HAP-1 (cell line): ENCODE data around the gene RFC1.
"Not testable (repeated sequence)": the region's sequence is repeated elsewhere in the genome, so short reads cannot be mapped to it uniquely, and the experiment has no call there.

Source experiments
- DNase-seq, 2 experiments: peaks; one replicate each; pipeline ENCODE4 v3.0.0-alpha.2; 2016 to 2020; ENCODE audit warnings: low spot score in 2 of 2
- H3K27me3 ChIP-seq: fragments of 250-450 bp; sonication (Bioruptor Pico); 2 replicates; pipeline ENCODE4 v1.5.1; 2020; ENCODE audit warnings: low read depth, mild to moderate bottlenecking, moderate library complexity
- H3K36me3 ChIP-seq: fragments of 250-450 bp; sonication (Bioruptor Pico); replicated peaks from 2 replicates; pipeline ENCODE4 v1.5.1; 2020; ENCODE audit warnings: mild to moderate bottlenecking
- H3K4me1 ChIP-seq: fragments of 250-450 bp; sonication (Bioruptor Pico); 2 replicates; pipeline ENCODE4 v1.5.1; 2020; ENCODE audit warnings: mild to moderate bottlenecking
- H3K4me3 ChIP-seq: fragments of 250-450 bp; sonication (Bioruptor Pico); 2 replicates; pipeline ENCODE4 v1.5.1; 2020; ENCODE audit warnings: mild to moderate bottlenecking, moderate library complexity
- H3K9me3 ChIP-seq: fragments of 250-450 bp; sonication (Bioruptor Pico); 2 replicates; pipeline ENCODE4 v1.5.1; 2020; ENCODE audit warnings: mild to moderate bottlenecking, moderate library complexity
- in situ Hi-C: fragments of 300-500 bp; cut with MboI; formaldehyde crosslinking; loops from 3 replicates; pipeline ENCODE4 v1.14.3; 2020; ENCODE audit warnings: low sequenced_read_pairs, inconsistent platforms, mixed read lengths

RFC1 gene

GRCh38 chr4:39277661-39278060, 88.5 kb downstream of the RFC1 start:
- H3K9me3 ChIP-seq, H3K27me3 ChIP-seq, DNase-seq, H3K4me3 ChIP-seq, H3K36me3 ChIP-seq, H3K4me1 ChIP-seq, in situ Hi-C loops: not testable (repeated sequence)

DNA sequence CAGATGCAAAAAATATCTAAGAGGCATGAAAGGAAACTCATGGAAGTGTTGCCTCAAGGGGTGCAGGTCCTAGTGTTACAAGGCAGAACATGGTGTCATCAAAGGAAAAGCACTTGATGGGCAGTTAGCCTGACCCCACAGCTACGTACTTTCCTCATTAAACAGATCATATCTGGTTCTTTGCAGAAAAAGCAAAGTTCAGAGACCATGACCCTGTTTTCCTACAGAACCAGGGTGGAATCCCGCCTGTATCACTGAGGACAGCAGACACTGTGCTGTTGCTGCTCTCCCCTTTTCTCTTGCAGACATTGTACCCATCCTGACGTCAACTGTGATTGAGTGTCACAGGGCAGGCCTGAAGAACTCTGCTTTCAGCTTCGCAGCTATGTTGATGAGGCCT, 91.7 kb downstream of the RFC1 start:
- no peaks in the 10 kb centered on the region for H3K4me1 ChIP-seq
- DNase-seq = no peak
- in situ Hi-C loops = no loop called here
- no peaks in the 10 kb centered on the region for H3K9me3 ChIP-seq
- H3K4me3 ChIP-seq = no peak overlapping the region
- H3K36me3 ChIP-seq = peaks cover 10% of the 10 kb centered on the region
- H3K27me3 ChIP-seq = no peaks in the 10 kb centered on the region

DNA sequence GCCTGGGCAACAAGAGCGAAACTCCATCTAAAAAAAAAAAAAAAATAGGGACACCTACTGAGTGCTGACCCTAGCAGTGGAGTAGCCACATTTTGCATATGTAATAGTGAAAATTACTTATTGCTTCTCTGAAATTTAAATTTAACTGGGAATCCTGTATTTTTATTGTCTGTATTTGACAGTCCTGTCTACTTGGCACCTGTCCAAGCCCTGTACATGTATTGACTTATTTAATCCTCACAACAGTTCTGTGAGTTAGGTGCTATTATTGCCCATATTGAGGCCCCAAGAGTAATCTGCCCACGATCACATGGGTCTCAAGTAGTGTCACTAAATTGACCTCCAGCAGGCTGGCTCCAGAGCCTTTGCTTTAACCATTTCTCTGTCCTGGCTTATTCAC, 102.3 kb downstream of the RFC1 start:
- in situ Hi-C loops = no loop called here
- no peaks in the 10 kb centered on the region for H3K9me3 ChIP-seq
- peaks cover 7% of the 10 kb centered on the region for H3K36me3 ChIP-seq
- DNase-seq = no peak
- H3K4me1 ChIP-seq = no peaks in the 10 kb centered on the region; the same call in 1 of the 2 replicates
- no peak overlapping the region for H3K4me3 ChIP-seq
- H3K27me3 ChIP-seq = no peaks in the 10 kb centered on the region

- in situ Hi-C loops = no loop called here
- Histone ChIP-seq H3K4me3 (no peak overlapping the region), H3K9me3 (no peaks in the 10 kb centered on the region), H3K36me3 (peaks cover 7% of the 10 kb centered on the region), H3K4me1 (peaks cover 3% of the 10 kb centered on the region), H3K27me3 (no peaks in the 10 kb centered on the region)
- DNase-seq = no peak
Measured at GRCh38 chr4:39259571-39260330, 106.4 kb downstream of the RFC1 start.

DNA sequence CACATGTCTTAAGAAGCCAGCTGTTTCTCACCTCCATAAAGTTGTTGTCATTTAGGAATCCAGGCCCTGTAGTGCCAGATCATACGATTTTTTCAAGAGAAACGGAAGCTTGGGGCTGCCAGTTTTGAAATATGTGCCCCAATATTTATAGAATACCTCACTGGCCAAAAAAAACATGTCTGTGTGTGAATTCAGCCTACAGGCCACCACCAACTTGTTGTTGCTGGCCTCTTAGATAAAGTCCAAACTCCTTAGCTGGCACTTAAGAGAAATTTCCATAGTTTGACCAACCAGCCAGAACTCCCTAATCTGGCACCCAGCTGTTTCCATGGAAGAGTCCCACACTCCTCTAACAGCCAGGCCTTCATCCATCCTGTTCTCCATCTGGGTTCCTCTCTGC, 109.7 kb downstream of the RFC1 start:
- in situ Hi-C loops = no loop called here
- Histone ChIP-seq H3K4me1 (peaks cover 4% of the 10 kb centered on the region; the same call in 1 of the 2 replicates), H3K36me3 (peaks cover 7% of the 10 kb centered on the region), H3K4me3 (no peak overlapping the region), H3K27me3 (no peaks in the 10 kb centered on the region), H3K9me3 (no peaks in the 10 kb centered on the region)
- no peak for DNase-seq

DNA sequence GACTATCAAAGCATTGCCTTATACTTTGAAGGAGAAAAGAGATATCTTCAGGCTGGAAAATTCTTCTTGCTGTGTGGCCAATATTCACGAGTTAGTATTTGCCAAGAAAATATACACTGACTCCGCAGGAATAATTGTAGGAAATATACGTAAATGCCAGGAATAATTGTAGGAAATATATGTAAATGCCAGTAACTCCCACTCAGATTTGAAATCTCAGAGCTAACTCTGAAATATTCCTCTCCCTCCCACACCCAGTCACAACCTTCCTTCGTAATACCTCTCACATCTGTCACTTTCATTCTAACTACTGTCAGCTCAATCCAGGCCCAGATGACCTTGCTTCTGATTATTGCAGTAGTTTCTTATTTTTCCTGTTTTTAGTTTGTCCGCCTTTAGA, 110.3 kb downstream of the RFC1 start:
- no peak for DNase-seq
- Histone ChIP-seq H3K27me3 (no peaks in the 10 kb centered on the region), H3K36me3 (peaks cover 7% of the 10 kb centered on the region), H3K9me3 (no peaks in the 10 kb centered on the region), H3K4me1 (peaks cover 4% of the 10 kb centered on the region; the same call in 1 of the 2 replicates), H3K4me3 (no peak overlapping the region)
- in situ Hi-C loops = no loop called here

DNA sequence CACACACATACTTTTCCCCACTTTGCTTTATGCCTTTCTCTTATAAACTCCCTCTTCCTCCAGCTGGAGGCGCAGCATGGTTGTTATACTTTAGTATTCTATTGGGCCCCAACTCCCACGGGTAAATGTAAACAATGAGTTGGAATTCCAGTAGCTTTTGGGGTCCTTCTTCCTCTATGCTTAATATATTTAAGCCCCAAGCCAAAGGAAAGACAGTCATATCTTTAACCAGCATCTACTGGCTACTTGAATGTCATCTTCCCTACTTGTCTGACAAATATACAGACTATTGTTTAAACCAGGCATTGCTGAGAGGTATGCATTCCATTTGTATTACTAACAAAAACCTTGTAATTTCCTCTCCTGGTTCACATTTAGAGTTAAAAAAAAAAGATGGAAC, 110.9 kb downstream of the RFC1 start:
- H3K9me3 ChIP-seq = no peaks in the 10 kb centered on the region
- H3K4me1 ChIP-seq = peaks cover 4% of the 10 kb centered on the region; the same call in 1 of the 2 replicates
- in situ Hi-C loops = no loop called here
- no peaks in the 10 kb centered on the region for H3K27me3 ChIP-seq
- H3K4me3 ChIP-seq = no peak overlapping the region
- peaks cover 7% of the 10 kb centered on the region for H3K36me3 ChIP-seq
- peak; percentile 19 to 32 for DNase-seq

DNA sequence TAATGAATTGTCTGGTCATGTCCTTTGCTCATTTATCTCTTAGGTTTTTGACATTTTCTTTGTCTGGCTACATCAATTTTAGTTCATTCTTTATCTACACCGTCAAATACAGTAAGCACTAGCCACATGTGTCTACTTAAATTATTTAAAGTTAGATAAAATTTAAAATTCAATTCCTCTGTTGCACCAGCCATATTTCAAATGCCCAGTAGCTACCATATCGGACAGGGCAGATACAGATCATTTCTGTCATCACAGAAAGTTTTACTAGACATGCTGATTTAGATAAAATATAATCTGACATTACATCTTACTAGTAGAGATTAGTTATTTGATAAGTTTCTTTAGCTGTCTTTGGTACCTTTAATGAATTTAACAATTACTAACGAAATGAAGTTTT, 122.7 kb downstream of the RFC1 start:
- no peaks in the 10 kb centered on the region for H3K27me3 ChIP-seq
- no peaks in the 10 kb centered on the region for H3K36me3 ChIP-seq
- H3K4me3 ChIP-seq = no peak overlapping the region
- no peak for DNase-seq
- in situ Hi-C loops = no loop called here
- H3K9me3 ChIP-seq = no peaks in the 10 kb centered on the region
- H3K4me1 ChIP-seq = no peaks in the 10 kb centered on the region
